Fibroblast of villous mesenchyme (primary cell): Measurements from ENCODE around the gene RIOX2. TPM values are rescaled to one million over a fixed set of nuclear protein-coding genes. Genes with fewer than 3 reads are reported as not detected.
A peak's percentile ranks its signal among the peaks of the same experiment; 100 is the strongest.

Experiments used
- DNase-seq: peaks from one replicate; pipeline ENCODE4 v3.0.0-alpha.2; 2010; ENCODE audit warnings: low read depth
- H3K4me3 ChIP-seq: 2 replicates; pipeline ENCODE4 v1.5.1; 2011; ENCODE audit warnings: low read depth, mild to moderate bottlenecking, low read length
- total RNA-seq: library from RNA; depleted of rRNA; stranded (reverse); fragments of >200 nt; gene quantifications from 2 replicates; pipeline ENCODE4 v1.2.3, GENCODE V29; 2012
- TF ChIP-seq, protein P1 (sequence below): IDR thresholded peaks from 2 replicates; pipeline ENCODE4 v1.5.1; 2012; ENCODE audit warnings: low read depth, mild to moderate bottlenecking, low read length; ENCODE audit not compliant: insufficient read depth

Gene RIOX2
- total RNA-seq, 1 donor, result 34.1 TPM

DNA sequence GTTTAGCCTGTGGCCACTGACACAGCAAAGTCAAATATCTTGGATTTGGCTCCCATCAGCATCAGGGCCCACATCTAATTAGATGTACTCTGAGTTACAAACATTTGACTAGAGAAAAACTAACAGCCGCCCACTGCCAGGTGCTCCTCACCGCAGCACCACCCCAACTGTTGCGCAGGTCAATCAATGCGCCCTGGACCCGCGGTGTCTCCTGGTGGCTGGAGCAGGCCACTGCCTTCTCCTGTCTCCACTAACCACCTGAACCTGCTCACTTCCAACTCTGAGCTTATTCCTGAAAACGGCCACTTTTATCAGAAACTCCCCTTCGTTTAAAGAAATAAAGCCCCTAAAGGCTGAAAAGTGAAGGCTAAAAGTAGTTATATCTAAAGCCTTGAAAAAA lies 4.3 kb downstream of the RIOX2 start:
- no peak for DNase-seq
- TF ChIP-seq, protein P1, sequence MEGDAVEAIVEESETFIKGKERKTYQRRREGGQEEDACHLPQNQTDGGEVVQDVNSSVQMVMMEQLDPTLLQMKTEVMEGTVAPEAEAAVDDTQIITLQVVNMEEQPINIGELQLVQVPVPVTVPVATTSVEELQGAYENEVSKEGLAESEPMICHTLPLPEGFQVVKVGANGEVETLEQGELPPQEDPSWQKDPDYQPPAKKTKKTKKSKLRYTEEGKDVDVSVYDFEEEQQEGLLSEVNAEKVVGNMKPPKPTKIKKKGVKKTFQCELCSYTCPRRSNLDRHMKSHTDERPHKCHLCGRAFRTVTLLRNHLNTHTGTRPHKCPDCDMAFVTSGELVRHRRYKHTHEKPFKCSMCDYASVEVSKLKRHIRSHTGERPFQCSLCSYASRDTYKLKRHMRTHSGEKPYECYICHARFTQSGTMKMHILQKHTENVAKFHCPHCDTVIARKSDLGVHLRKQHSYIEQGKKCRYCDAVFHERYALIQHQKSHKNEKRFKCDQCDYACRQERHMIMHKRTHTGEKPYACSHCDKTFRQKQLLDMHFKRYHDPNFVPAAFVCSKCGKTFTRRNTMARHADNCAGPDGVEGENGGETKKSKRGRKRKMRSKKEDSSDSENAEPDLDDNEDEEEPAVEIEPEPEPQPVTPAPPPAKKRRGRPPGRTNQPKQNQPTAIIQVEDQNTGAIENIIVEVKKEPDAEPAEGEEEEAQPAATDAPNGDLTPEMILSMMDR, result no peak
- no peak overlapping the region for H3K4me3 ChIP-seq

- no peak for DNase-seq
Observed at GRCh38 chr3:97960993-97961766, 11.1 kb downstream of the RIOX2 start.

GRCh38 chr3:97960551-97960950 lies 11.7 kb downstream of the RIOX2 start:
- no peak overlapping the region for H3K4me3 ChIP-seq
- no peak for DNase-seq
- TF ChIP-seq, protein P1, result no peak

More at GRCh38 chr3:97960993-97961766, 11.1 kb downstream of the RIOX2 start:
- TF ChIP-seq, protein P1, result no peak
- H3K4me3 ChIP-seq, result no peak overlapping the region

- TF ChIP-seq, protein P1, result no peak
- DNase-seq, result no peak
- no peak overlapping the region for H3K4me3 ChIP-seq
Observed at GRCh38 chr3:97959872-97960271, 12.4 kb downstream of the RIOX2 start.

DNA sequence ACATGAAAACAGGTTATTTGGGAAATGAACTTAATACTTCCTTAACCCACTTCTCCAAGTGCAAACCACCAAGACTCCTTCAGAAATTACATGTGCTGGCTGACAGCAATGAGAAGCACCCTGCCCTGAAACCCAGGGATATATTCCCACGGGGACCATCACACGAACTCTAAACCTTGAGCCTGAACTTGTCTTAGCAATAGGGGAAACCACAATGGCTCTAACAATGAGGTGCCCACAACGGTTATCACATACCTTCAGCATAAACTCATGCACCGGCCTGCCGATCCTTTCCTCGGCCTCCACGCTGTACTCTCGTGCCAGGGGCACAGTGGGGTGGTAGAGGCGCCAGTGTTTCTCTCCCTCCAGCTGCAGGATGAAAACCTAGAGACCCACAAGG lies 13.4 kb downstream of the RIOX2 start:
- TF ChIP-seq, protein P1, result no peak
- H3K4me3 ChIP-seq, result no peak overlapping the region
- no peak for DNase-seq

DNA sequence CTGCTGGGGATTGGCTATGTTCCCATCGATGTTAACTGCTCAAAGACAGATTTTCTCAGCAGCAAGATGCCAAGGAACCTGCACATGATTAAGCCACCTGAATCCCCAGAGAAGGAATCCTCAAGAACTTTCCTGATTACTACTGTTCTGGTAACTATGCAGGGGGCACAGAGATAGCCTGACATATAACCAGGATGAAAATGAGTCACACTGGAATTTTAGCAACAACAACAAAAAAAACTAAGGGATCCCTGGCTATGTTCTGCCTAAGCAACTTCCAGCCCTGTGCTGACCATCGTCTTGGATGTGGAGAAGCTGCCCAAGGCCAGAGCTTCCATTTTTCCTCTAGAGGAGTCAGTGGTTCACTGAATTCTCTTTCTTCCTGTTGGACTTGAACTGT lies 13.8 kb downstream of the RIOX2 start:
- peak; percentile 44 for DNase-seq
- no peak overlapping the region for H3K4me3 ChIP-seq
- TF ChIP-seq, protein P1, result no peak
